ENCODE measurements around the gene WDFY2.

DNA sequence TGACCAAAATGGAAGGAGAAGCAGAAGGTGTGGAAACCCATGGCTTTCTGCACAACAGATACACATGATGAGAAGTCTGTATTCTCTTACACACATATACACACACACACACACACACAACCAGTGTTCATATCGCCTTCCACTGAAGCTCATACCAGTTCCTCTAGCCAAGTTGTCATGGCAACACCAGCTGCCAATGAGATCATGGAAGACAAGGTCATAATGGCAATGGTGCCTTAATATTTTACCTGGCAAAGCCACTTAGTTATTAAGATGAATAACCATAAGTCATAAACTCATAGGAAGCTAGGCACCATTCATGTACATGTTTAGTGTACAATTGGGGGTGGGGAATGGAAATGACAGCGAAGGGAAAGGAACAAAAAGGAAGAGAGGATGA lies 222.3 kb downstream of the WDFY2 start:
- TF ChIP-seq EZH2phosphoT487 (IDR thresholded peaks at IDR 0.05; ENCODE audit: insufficient read depth, low read depth) (no peak), EZH2 (IDR thresholded peaks at IDR 0.05; ENCODE audit: insufficient read depth, poor library complexity, severe bottlenecking) (no peak)

All from GM23248 (cell line).